BJ (cell line): ENCODE results near the gene LDLRAD3. TPM values are rescaled to one million over a fixed set of nuclear protein-coding genes. Genes with fewer than 3 reads are reported as not detected.

Experiments
- CTCF ChIA-PET: fragments of 350-600 bp; formaldehyde crosslinking; extraction: SDS; loops from one replicate; lab custom pipeline; 2021; ENCODE audit warnings: antibody characterized with exemption, inconsistent platforms; lab: Yijun Ruan, JAX
- POLR2A ChIA-PET: fragments of 300-600 bp; sonication (Branson Sonifier 250); formaldehyde crosslinking; extraction: SDS; loops from one replicate; lab custom pipeline; 2021; ENCODE audit warnings: antibody characterized with exemption; lab: Charles Lee
- DNase-seq: peaks from one replicate; pipeline ENCODE4 v3.0.0-alpha.2; 2011; ENCODE audit warnings: low read depth
- H3K27me3 ChIP-seq: 2 replicates; pipeline ENCODE4 v1.6.0; 2011; ENCODE audit warnings: low read length; ENCODE audit not compliant: control insufficient read depth, insufficient read depth
- H3K36me3 ChIP-seq: 2 replicates; pipeline ENCODE4 v1.5.1; 2011; ENCODE audit warnings: low read length; ENCODE audit not compliant: control insufficient read depth, insufficient read depth
- H3K4me3 ChIP-seq: 2 replicates; pipeline ENCODE4 v1.5.1; 2011; ENCODE audit warnings: low read depth, mild to moderate bottlenecking, control low read depth, low read length
- CTCF ChIP-seq: IDR thresholded peaks from 2 replicates; pipeline ENCODE4 v1.5.1; 2011; ENCODE audit warnings: low read depth, mild to moderate bottlenecking, control low read depth, inconsistent platforms, low read length, moderate library complexity; ENCODE audit not compliant: insufficient read depth
- polyA plus RNA-seq: library from polyadenylated mRNA; depleted of rRNA; stranded (reverse); fragments of >200 nt; gene quantifications from 2 replicates; pipeline ENCODE4 v1.2.3, GENCODE V29; 2011

LDLRAD3 gene
- polyA plus RNA-seq, 1 experiment, result 3.5 TPM

- Histone ChIP-seq H3K4me3 (no peak overlapping the region), H3K36me3 (no peaks in the 10 kb centered on the region), H3K27me3 (peaks cover 5% of the 10 kb centered on the region; the same call in 1 of the 2 replicates)
- ChIA-PET CTCF (no interaction called here), POLR2A (no interaction called here)
- DNase-seq, result no peak
- no peak for TF ChIP-seq CTCF
Measured at GRCh38 chr11:35937111-35937510, 6.8 kb upstream of the LDLRAD3 start.

- H3K36me3 ChIP-seq, result no peaks in the 10 kb centered on the region
- H3K27me3 ChIP-seq, result peaks cover 5% of the 10 kb centered on the region; the same call in 1 of the 2 replicates
- no peak for DNase-seq
- no peak for TF ChIP-seq CTCF
- ChIA-PET POLR2A (no interaction called here), CTCF (no interaction called here)
- no peak overlapping the region for H3K4me3 ChIP-seq
Measured at GRCh38 chr11:35937700-35938099, 6.2 kb upstream of the LDLRAD3 start.

- no peak for DNase-seq
- no peak for TF ChIP-seq CTCF
- ChIA-PET CTCF (no interaction called here), POLR2A (no interaction called here)
- Histone ChIP-seq H3K36me3 (no peaks in the 10 kb centered on the region), H3K4me3 (no peak overlapping the region), H3K27me3 (peaks cover 5% of the 10 kb centered on the region; the same call in 1 of the 2 replicates)
Measured at GRCh38 chr11:35938231-35938630, 5.6 kb upstream of the LDLRAD3 start.

- peaks cover 5% of the 10 kb centered on the region; the same call in 1 of the 2 replicates for H3K27me3 ChIP-seq
- ChIA-PET POLR2A (no interaction called here), CTCF (no interaction called here)
- peak overlapping the region; percentile 55 for H3K4me3 ChIP-seq
- DNase-seq, result no peak
- no peak for TF ChIP-seq CTCF
- no peaks in the 10 kb centered on the region for H3K36me3 ChIP-seq
Measured at GRCh38 chr11:35943309-35943708, 553 bp upstream of the LDLRAD3 start.

- no peak for DNase-seq
Measured at GRCh38 chr11:35944503-35945136, 758 bp downstream of the LDLRAD3 start.

More at GRCh38 chr11:35944503-35945136, 758 bp downstream of the LDLRAD3 start:
- Histone ChIP-seq H3K4me3 (peak overlapping the region; percentile 55), H3K27me3 (peaks cover 5% of the 10 kb centered on the region; the same call in 1 of the 2 replicates), H3K36me3 (no peaks in the 10 kb centered on the region)
- ChIA-PET CTCF (interaction anchor here (1.1 kb wide), 1 partner anchor 123 kb away, joined by 3 read pairs; no protein-coding TSS in a partner anchor), POLR2A (no interaction called here)
- TF ChIP-seq CTCF, result no peak
